ENCODE data around the gene TGM5.

TGM5 gene

GRCh38 chr15:43212951-43213350 lies 53.8 kb downstream of the TGM5 start:
- TF ChIP-seq, protein P1, sequence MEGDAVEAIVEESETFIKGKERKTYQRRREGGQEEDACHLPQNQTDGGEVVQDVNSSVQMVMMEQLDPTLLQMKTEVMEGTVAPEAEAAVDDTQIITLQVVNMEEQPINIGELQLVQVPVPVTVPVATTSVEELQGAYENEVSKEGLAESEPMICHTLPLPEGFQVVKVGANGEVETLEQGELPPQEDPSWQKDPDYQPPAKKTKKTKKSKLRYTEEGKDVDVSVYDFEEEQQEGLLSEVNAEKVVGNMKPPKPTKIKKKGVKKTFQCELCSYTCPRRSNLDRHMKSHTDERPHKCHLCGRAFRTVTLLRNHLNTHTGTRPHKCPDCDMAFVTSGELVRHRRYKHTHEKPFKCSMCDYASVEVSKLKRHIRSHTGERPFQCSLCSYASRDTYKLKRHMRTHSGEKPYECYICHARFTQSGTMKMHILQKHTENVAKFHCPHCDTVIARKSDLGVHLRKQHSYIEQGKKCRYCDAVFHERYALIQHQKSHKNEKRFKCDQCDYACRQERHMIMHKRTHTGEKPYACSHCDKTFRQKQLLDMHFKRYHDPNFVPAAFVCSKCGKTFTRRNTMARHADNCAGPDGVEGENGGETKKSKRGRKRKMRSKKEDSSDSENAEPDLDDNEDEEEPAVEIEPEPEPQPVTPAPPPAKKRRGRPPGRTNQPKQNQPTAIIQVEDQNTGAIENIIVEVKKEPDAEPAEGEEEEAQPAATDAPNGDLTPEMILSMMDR (IDR thresholded peaks at IDR 0.05; ENCODE audit: low read depth, low read length, missing control alignments), result no peak
- H3K4me3 ChIP-seq (ENCODE audit: low read depth, low read length), result no peak overlapping the region
- no peak for DNase-seq (ENCODE audit: low read depth)

DNA sequence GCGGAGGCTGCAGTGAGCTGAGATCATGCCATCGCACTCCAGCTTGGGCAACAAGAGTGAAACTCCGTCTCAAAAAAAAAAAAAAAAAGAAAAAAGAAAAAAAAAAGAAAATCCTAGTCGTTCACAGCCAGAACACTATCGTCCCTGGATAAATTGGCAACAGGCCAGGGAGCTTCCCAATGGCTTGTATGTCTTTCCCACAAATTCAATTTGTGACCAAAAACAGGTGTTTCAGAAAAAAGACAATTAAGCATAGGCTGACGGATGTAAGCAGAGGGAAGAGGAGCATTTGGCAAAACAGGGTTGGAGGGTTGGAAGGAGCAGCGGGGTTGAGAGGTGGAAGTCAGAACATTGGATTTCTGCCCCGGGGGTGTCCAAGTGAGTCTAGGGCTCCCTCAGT lies 54.4 kb downstream of the TGM5 start:
- DNase-seq (ENCODE audit: low read depth), result no peak

DNA sequence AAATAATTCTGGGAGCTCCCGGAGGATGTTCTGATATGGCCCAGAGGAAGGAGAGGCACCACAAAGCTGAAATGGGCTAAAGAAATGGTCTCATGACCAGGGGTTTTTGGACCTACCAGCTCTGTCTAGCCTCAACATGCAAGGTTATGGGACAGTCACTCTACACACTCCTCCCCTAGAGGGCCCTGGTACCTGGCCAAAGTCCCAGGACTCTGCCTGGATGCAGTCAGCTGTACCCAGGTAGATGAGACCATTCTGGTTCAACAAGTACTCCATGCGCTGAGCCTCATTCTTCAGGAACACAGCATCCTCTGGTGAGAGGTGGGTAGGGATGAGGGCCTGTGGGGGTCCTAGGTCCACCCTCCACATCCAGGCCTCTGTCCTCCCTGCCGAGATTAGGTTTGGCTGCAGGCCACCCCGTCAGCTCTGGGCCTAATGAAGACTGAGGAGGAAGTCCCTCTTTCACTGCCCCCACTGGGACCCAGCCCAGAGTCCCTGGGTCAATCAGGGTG lies 55.4 kb downstream of the TGM5 start:
- no peak overlapping the region for H3K4me3 ChIP-seq (ENCODE audit: low read depth, low read length)
- TF ChIP-seq, protein P1 (IDR thresholded peaks at IDR 0.05; ENCODE audit: low read depth, low read length, missing control alignments), result no peak
- no peak for DNase-seq (ENCODE audit: low read depth)

More for the DNA sequence above, 54.4 kb downstream of the TGM5 start:
- TF ChIP-seq, protein P1 (IDR thresholded peaks at IDR 0.05; ENCODE audit: low read depth, low read length, missing control alignments), result no peak
- no peak overlapping the region for H3K4me3 ChIP-seq (ENCODE audit: low read depth, low read length)

GRCh38 chr15:43210807-43211206 lies 55.9 kb downstream of the TGM5 start:
- no peak for DNase-seq (ENCODE audit: low read depth)
- no peak overlapping the region for H3K4me3 ChIP-seq (ENCODE audit: low read depth, low read length)
- TF ChIP-seq, protein P1 (IDR thresholded peaks at IDR 0.05; ENCODE audit: low read depth, low read length, missing control alignments), result no peak

- no peak overlapping the region for H3K4me3 ChIP-seq (ENCODE audit: low read depth, low read length)
- DNase-seq (ENCODE audit: low read depth), result no peak
These were observed 56.5 kb downstream of the TGM5 start for GRCh38 chr15:43210172-43210745.

GRCh38 chr15:43209059-43209824 lies 57.5 kb downstream of the TGM5 start:
- TF ChIP-seq, protein P1 (IDR thresholded peaks at IDR 0.05; ENCODE audit: low read depth, low read length, missing control alignments), result peak; percentile 16
- H3K4me3 ChIP-seq (ENCODE audit: low read depth, low read length), result no peak overlapping the region
- no peak for DNase-seq (ENCODE audit: low read depth)

More at GRCh38 chr15:43210172-43210745, 56.5 kb downstream of the TGM5 start:
- TF ChIP-seq, protein P1 (IDR thresholded peaks at IDR 0.05; ENCODE audit: low read depth, low read length, missing control alignments), result no peak
